ENCODE measurements around the gene FHIT.

Gene FHIT

DNA sequence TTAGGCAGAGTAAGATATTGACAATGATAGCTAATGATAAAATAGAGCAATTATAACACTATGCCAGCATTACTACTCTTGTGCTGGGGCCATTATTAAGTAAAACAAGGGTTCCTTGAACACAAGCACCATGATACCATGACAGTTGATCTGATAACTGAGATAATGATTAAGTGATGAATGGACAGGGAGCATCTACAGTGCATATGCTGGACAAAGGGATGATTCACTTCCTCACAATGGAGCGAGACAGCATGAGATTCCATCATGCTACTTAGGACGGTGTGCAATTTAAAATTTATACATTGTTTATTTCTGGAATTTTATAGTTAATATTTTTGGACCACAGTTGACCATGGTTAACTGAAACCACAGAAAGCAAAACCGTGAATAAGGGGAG, 156.6 kb downstream of the FHIT start:
- H4K20me1 ChIP-seq (ENCODE audit: low read depth, low read length): no peaks in the 10 kb centered on the region
- no peak overlapping the region for H3K27ac ChIP-seq (ENCODE audit: low read depth, low read length)
- H3K36me3 ChIP-seq (ENCODE audit: low read length): no peaks in the 10 kb centered on the region
- no peak overlapping the region for H3K4me2 ChIP-seq (ENCODE audit: low read depth, low read length, poor library complexity, severe bottlenecking)
- H3K79me2 ChIP-seq (ENCODE audit: insufficient read depth, low read length): no peaks in the 10 kb centered on the region
- no peak for TF ChIP-seq EZH2phosphoT487 (conservative IDR thresholded peaks at IDR 0.05; ENCODE audit: low read length)
- TF ChIP-seq, protein P1, sequence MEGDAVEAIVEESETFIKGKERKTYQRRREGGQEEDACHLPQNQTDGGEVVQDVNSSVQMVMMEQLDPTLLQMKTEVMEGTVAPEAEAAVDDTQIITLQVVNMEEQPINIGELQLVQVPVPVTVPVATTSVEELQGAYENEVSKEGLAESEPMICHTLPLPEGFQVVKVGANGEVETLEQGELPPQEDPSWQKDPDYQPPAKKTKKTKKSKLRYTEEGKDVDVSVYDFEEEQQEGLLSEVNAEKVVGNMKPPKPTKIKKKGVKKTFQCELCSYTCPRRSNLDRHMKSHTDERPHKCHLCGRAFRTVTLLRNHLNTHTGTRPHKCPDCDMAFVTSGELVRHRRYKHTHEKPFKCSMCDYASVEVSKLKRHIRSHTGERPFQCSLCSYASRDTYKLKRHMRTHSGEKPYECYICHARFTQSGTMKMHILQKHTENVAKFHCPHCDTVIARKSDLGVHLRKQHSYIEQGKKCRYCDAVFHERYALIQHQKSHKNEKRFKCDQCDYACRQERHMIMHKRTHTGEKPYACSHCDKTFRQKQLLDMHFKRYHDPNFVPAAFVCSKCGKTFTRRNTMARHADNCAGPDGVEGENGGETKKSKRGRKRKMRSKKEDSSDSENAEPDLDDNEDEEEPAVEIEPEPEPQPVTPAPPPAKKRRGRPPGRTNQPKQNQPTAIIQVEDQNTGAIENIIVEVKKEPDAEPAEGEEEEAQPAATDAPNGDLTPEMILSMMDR (IDR thresholded peaks at IDR 0.05; ENCODE audit: insufficient read depth, low read length, poor library complexity, severe bottlenecking): no peak
- H3K9me2 ChIP-seq (replicated peaks; ENCODE audit: insufficient read depth, low read length): no peaks in the 10 kb centered on the region
- no peaks in the 10 kb centered on the region for H3K9me3 ChIP-seq (ENCODE audit: insufficient read depth, low read length)
- H2AFZ ChIP-seq (ENCODE audit: low read depth, low read length, severe bottlenecking): no peak overlapping the region
- no peaks in the 10 kb centered on the region for H3F3A ChIP-seq (ENCODE audit: insufficient read depth)
- no peak overlapping the region for H3K4me3 ChIP-seq (ENCODE audit: insufficient read depth, low read length, poor library complexity, severe bottlenecking)
- no peaks in the 10 kb centered on the region for H3K27me3 ChIP-seq (ENCODE audit: low read length)
- no peak overlapping the region for H3K9ac ChIP-seq (ENCODE audit: low read length)

DNA sequence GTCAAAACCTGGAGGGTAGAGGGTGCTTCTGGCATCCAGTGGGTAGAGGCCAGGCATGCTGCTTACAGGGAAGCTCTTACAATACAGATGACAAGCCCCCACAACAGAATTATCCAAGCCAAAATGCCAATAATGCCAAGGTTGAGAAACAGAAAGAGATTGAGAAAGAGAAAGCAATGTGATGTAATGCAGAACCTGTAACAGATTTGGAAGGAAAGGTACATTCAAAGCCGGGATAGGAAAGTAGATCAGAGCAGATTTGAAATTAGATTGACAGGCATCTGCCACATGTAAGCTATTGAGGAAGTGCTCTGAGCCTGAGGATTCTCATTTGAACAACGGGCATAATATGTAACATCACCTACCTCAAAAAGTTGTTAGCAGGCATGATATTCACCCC, 157.9 kb downstream of the FHIT start:
- Histone ChIP-seq H3K4me2 (ENCODE audit: low read depth, low read length, poor library complexity, severe bottlenecking) (no peak overlapping the region), H2AFZ (ENCODE audit: low read depth, low read length, severe bottlenecking) (no peak overlapping the region), H3K27ac (ENCODE audit: low read depth, low read length) (no peak overlapping the region), H3F3A (ENCODE audit: insufficient read depth) (no peaks in the 10 kb centered on the region), H4K20me1 (ENCODE audit: low read depth, low read length) (no peaks in the 10 kb centered on the region), H3K9me3 (ENCODE audit: insufficient read depth, low read length) (no peaks in the 10 kb centered on the region), H3K36me3 (ENCODE audit: low read length) (no peaks in the 10 kb centered on the region), H3K4me3 (ENCODE audit: insufficient read depth, low read length, poor library complexity, severe bottlenecking) (no peak overlapping the region), H3K9me2 (replicated peaks; ENCODE audit: insufficient read depth, low read length) (no peaks in the 10 kb centered on the region), H3K9ac (ENCODE audit: low read length) (no peak overlapping the region), H3K79me2 (ENCODE audit: insufficient read depth, low read length) (no peaks in the 10 kb centered on the region), H3K27me3 (ENCODE audit: low read length) (no peaks in the 10 kb centered on the region)
- TF ChIP-seq, protein P1 (IDR thresholded peaks at IDR 0.05; ENCODE audit: insufficient read depth, low read length, poor library complexity, severe bottlenecking): no peak
- TF ChIP-seq EZH2phosphoT487 (conservative IDR thresholded peaks at IDR 0.05; ENCODE audit: low read length): no peak

DNA sequence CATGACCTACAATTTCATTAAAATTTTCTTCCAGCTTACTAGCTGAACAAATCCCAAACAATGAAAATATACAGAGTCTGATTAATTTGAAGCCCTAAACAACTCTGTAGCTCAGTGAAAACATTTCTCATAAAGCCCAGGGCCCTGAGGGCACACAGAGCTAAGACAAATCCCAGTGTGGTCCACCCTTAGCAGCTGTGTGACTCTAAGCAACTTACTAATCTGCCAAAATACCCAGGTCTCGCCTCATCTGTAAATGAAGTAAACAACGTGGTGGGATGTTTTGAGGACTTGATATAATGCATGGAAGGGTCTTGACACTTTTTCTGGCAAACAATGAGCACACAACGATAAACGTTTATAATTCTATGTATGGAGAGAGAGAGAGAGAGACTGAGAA, 158.4 kb downstream of the FHIT start:
- H3K9ac ChIP-seq (ENCODE audit: low read length): no peak overlapping the region
- H3K4me3 ChIP-seq (ENCODE audit: insufficient read depth, low read length, poor library complexity, severe bottlenecking): no peak overlapping the region
- no peaks in the 10 kb centered on the region for H3F3A ChIP-seq (ENCODE audit: insufficient read depth)
- no peak overlapping the region for H3K27ac ChIP-seq (ENCODE audit: low read depth, low read length)
- H3K79me2 ChIP-seq (ENCODE audit: insufficient read depth, low read length): no peaks in the 10 kb centered on the region
- H3K9me3 ChIP-seq (ENCODE audit: insufficient read depth, low read length): no peaks in the 10 kb centered on the region
- no peaks in the 10 kb centered on the region for H4K20me1 ChIP-seq (ENCODE audit: low read depth, low read length)
- H3K9me2 ChIP-seq (replicated peaks; ENCODE audit: insufficient read depth, low read length): no peaks in the 10 kb centered on the region
- H3K4me2 ChIP-seq (ENCODE audit: low read depth, low read length, poor library complexity, severe bottlenecking): no peak overlapping the region
- no peaks in the 10 kb centered on the region for H3K36me3 ChIP-seq (ENCODE audit: low read length)
- no peaks in the 10 kb centered on the region for H3K27me3 ChIP-seq (ENCODE audit: low read length)
- H2AFZ ChIP-seq (ENCODE audit: low read depth, low read length, severe bottlenecking): no peak overlapping the region
- TF ChIP-seq EZH2phosphoT487 (conservative IDR thresholded peaks at IDR 0.05; ENCODE audit: low read length): no peak
- TF ChIP-seq, protein P1 (IDR thresholded peaks at IDR 0.05; ENCODE audit: insufficient read depth, low read length, poor library complexity, severe bottlenecking): no peak
